CD8-positive, alpha-beta memory T cell (primary cell): Measurements from ENCODE around the gene CLIC6. TPM values are rescaled to one million over a fixed set of nuclear protein-coding genes. Genes with fewer than 3 reads are reported as not detected.
"Not testable (repeated sequence)": the region's sequence is repeated elsewhere in the genome, so short reads cannot be mapped to it uniquely, and the experiment has no call there.

Source experiments
- CTCF ChIA-PET: fragments of 350-600 bp; sonication (Branson Sonifier 250); formaldehyde crosslinking; loops from one replicate; lab custom pipeline; 2021; ENCODE audit warnings: antibody characterized with exemption; lab: Charles Lee
- POLR2A ChIA-PET: fragments of 350-600 bp; sonication (Branson Sonifier 250); formaldehyde crosslinking; loops from one replicate; lab custom pipeline; 2021; ENCODE audit warnings: antibody characterized with exemption; lab: Charles Lee
- DNase-seq, 5 donors: peaks; one replicate each; pipeline versions ENCODE4 v3.0.0 to v3.0.0-alpha.2; 2020 to 2022; ENCODE audit warnings: mixed read lengths in 1 of 5
- H3K27ac ChIP-seq: one replicate; pipeline ENCODE4 v1.7.0; 2013; ENCODE audit warnings: low read depth, mild to moderate bottlenecking, low read length, moderate library complexity
- H3K27me3 ChIP-seq: 2 replicates; pipeline ENCODE4 v1.7.0; 2013; ENCODE audit warnings: low read length, mild to moderate bottlenecking; ENCODE audit not compliant: insufficient read depth, poor library complexity, severe bottlenecking
- H3K36me3 ChIP-seq: 2 replicates; pipeline ENCODE4 v1.7.0; 2013; ENCODE audit warnings: mild to moderate bottlenecking, low read length, moderate library complexity; ENCODE audit not compliant: insufficient read depth
- H3K4me1 ChIP-seq: 2 replicates; pipeline ENCODE4 v1.7.0; 2013; ENCODE audit warnings: mild to moderate bottlenecking, low read length, moderate library complexity; ENCODE audit not compliant: insufficient read depth
- H3K4me3 ChIP-seq: 2 replicates; pipeline ENCODE4 v1.7.0; 2013; ENCODE audit warnings: mild to moderate bottlenecking, low read length
- H3K9me3 ChIP-seq: 2 replicates; pipeline ENCODE4 v1.7.0; 2013; ENCODE audit warnings: mild to moderate bottlenecking, low read length
- H3K27ac Mint-ChIP-seq, 8 donors: one replicate each; pipeline ENCODE4 v1.8.0; 2020 to 2021; ENCODE audit warnings: mixed read lengths in 8 of 8, mild to moderate bottlenecking in 6 of 8, inconsistent platforms in 3 of 8, moderate library complexity in 3 of 8
- H3K27me3 Mint-ChIP-seq, 2 donors: one replicate each; pipeline ENCODE4 v1.8.0; 2020 to 2021; ENCODE audit warnings: mixed read lengths in 2 of 2, mild to moderate bottlenecking in 1 of 2, moderate library complexity in 1 of 2
- H3K36me3 Mint-ChIP-seq, 3 donors: one replicate each; pipeline ENCODE4 v1.8.0; 2020 to 2021; ENCODE audit warnings: mixed read lengths in 3 of 3, inconsistent platforms in 1 of 3, mild to moderate bottlenecking in 1 of 3
- H3K4me1 Mint-ChIP-seq, 3 donors: one replicate each; pipeline ENCODE4 v1.8.0; 2020 to 2021; ENCODE audit warnings: mixed read lengths in 3 of 3, inconsistent platforms in 1 of 3, mild to moderate bottlenecking in 1 of 3
- H3K4me3 Mint-ChIP-seq, 7 donors: one replicate each; pipeline ENCODE4 v1.8.0; 2020 to 2021; ENCODE audit warnings: mixed read lengths in 7 of 7, mild to moderate bottlenecking in 6 of 7, moderate library complexity in 4 of 7, inconsistent platforms in 2 of 7
- H3K9me3 Mint-ChIP-seq, 5 donors: one replicate each; pipeline ENCODE4 v1.8.0; 2020 to 2022; ENCODE audit warnings: mixed read lengths in 5 of 5, mild to moderate bottlenecking in 3 of 5, moderate library complexity in 2 of 5, inconsistent platforms in 1 of 5
- polyA plus RNA-seq: library from polyadenylated mRNA; unstranded; fragments of 300-500 nt; fragmentation: Illumina TruSeq; gene quantifications from one replicate; pipeline ENCODE4 v1.2.3, GENCODE V29; 2021
- total RNA-seq, 2 experiments: library from RNA; stranded (reverse); gene quantifications; one replicate each; pipeline ENCODE4 v1.2.3, GENCODE V29; 2021

The CLIC6 gene
- total and polyA plus RNA-seq, 3 experiments from 2014 or later = 0.08 to 0.44 (median 0.37) TPM

GRCh38 chr21:34706337-34706736 lies 37.5 kb downstream of the CLIC6 start:
- no peak overlapping the region for H3K4me3 ChIP-seq
- peaks cover 16% of the 10 kb centered on the region for H3K4me1 ChIP-seq
- H3K27me3 ChIP-seq = no peaks in the 10 kb centered on the region
- H3K27ac Mint-ChIP-seq = no peak overlapping the region
- H3K9me3 ChIP-seq = no peaks in the 10 kb centered on the region
- H3K9me3 Mint-ChIP-seq = no peaks in the 10 kb centered on the region
- H3K4me1 Mint-ChIP-seq = peaks cover 12 to 25% (median 17%) of the 10 kb centered on the region in 3 donors
- DNase-seq = no peak
- H3K27ac ChIP-seq = no peak overlapping the region
- ChIA-PET CTCF (interaction anchor here (1.4 kb wide), 1 partner anchor 12 kb away, joined by 6 read pairs; no protein-coding TSS in a partner anchor), POLR2A (no interaction called here)
- H3K4me3 Mint-ChIP-seq = no peak overlapping the region
- H3K27me3 Mint-ChIP-seq = peaks cover 8 to 18% of the 10 kb centered on the region in 2 donors
- no peaks in the 10 kb centered on the region for H3K36me3 ChIP-seq
- H3K36me3 Mint-ChIP-seq = peaks cover 0 to 1% (median 0%) of the 10 kb centered on the region in 3 donors

GRCh38 chr21:34707876-34708325 lies 39.1 kb downstream of the CLIC6 start:
- H3K27ac ChIP-seq = no peak overlapping the region
- H3K27me3 Mint-ChIP-seq = peaks cover 12 to 15% of the 10 kb centered on the region in 2 donors
- H3K4me1 Mint-ChIP-seq = peaks cover 12 to 25% (median 17%) of the 10 kb centered on the region in 3 donors
- no peaks in the 10 kb centered on the region for H3K27me3 ChIP-seq
- peak overlapping the region; percentile 2 for H3K4me3 ChIP-seq
- POLR2A ChIA-PET = no interaction called here
- H3K4me3 Mint-ChIP-seq = peak overlapping the region in 6 of 7 donors; percentile 8 to 73 (median 55)
- no peaks in the 10 kb centered on the region for H3K36me3 ChIP-seq
- no peaks in the 10 kb centered on the region for H3K9me3 ChIP-seq
- peak overlapping the region in 7 of 8 donors; percentile 24 to 83 (median 62) for H3K27ac Mint-ChIP-seq
- H3K4me1 ChIP-seq = peaks cover 16% of the 10 kb centered on the region
- H3K36me3 Mint-ChIP-seq = peaks cover 0 to 3% (median 0%) of the 10 kb centered on the region in 3 donors
- CTCF ChIA-PET = interaction anchor here (1.3 to 2.2 kb wide), 2 partner anchors 15 to 38 kb away, joined by 3 to 8 read pairs; no protein-coding TSS in a partner anchor
- DNase-seq = peak in 2 of 5 donors; percentile 16 to 50
- no peaks in the 10 kb centered on the region for H3K9me3 Mint-ChIP-seq

- Mint-ChIP-seq H3K27me3 (peaks cover 15 to 23% of the 10 kb centered on the region in 2 donors), H3K9me3 (no peaks in the 10 kb centered on the region), H3K27ac (peak overlapping the region in 1 of 8 donors; percentile 21), H3K4me1 (peaks cover 0 to 8% (median under 1%) of the 10 kb centered on the region in 3 donors), H3K4me3 (no peak overlapping the region), H3K36me3 (peaks cover 0 to 3% (median 0%) of the 10 kb centered on the region in 3 donors)
- ChIA-PET POLR2A (no interaction called here), CTCF (no interaction called here)
- H3K4me3 ChIP-seq = no peak overlapping the region
- no peaks in the 10 kb centered on the region for H3K9me3 ChIP-seq
- H3K27ac ChIP-seq = no peak overlapping the region
- no peak for DNase-seq
- H3K4me1 ChIP-seq = peaks cover under 1% of the 10 kb centered on the region
- H3K27me3 ChIP-seq = no peaks in the 10 kb centered on the region
- H3K36me3 ChIP-seq = no peaks in the 10 kb centered on the region
These were observed 44.8 kb downstream of the CLIC6 start for GRCh38 chr21:34713621-34714020.

- no peak for DNase-seq
- no peaks in the 10 kb centered on the region for H3K27me3 ChIP-seq
- H3K9me3 ChIP-seq = no peaks in the 10 kb centered on the region
- H3K4me3 ChIP-seq = no peak overlapping the region
- Mint-ChIP-seq H3K4me3 (no peak overlapping the region), H3K4me1 (no peaks in the 10 kb centered on the region), H3K27me3 (peaks cover 10 to 23% of the 10 kb centered on the region in 2 donors), H3K27ac (no peak overlapping the region), H3K36me3 (peaks cover 0 to 3% (median 0%) of the 10 kb centered on the region in 3 donors), H3K9me3 (no peaks in the 10 kb centered on the region)
- no peaks in the 10 kb centered on the region for H3K4me1 ChIP-seq
- no peaks in the 10 kb centered on the region for H3K36me3 ChIP-seq
- ChIA-PET POLR2A (no interaction called here), CTCF (no interaction called here)
- H3K27ac ChIP-seq = no peak overlapping the region
These were observed 46.7 kb downstream of the CLIC6 start for GRCh38 chr21:34715518-34715917.

GRCh38 chr21:34715985-34716596 lies 47.3 kb downstream of the CLIC6 start:
- Histone ChIP-seq H3K4me1 (no peaks in the 10 kb centered on the region), H3K27me3 (no peaks in the 10 kb centered on the region), H3K4me3 (no peak overlapping the region), H3K9me3 (no peaks in the 10 kb centered on the region), H3K36me3 (no peaks in the 10 kb centered on the region), H3K27ac (no peak overlapping the region)
- no peak overlapping the region for H3K4me3 Mint-ChIP-seq
- no peaks in the 10 kb centered on the region for H3K9me3 Mint-ChIP-seq
- DNase-seq = no peak
- H3K36me3 Mint-ChIP-seq = peaks cover 0 to 2% (median 0%) of the 10 kb centered on the region in 3 donors
- H3K27ac Mint-ChIP-seq = no peak overlapping the region
- H3K27me3 Mint-ChIP-seq = peaks cover 10 to 23% of the 10 kb centered on the region in 2 donors
- CTCF ChIA-PET = no interaction called here
- POLR2A ChIA-PET = no interaction called here
- H3K4me1 Mint-ChIP-seq = no peaks in the 10 kb centered on the region

GRCh38 chr21:34718529-34718928 lies 49.7 kb downstream of the CLIC6 start:
- H3K27me3 ChIP-seq, H3K9me3 Mint-ChIP-seq, H3K4me1 ChIP-seq, H3K36me3 ChIP-seq, H3K27ac ChIP-seq, POLR2A ChIA-PET, H3K4me1 Mint-ChIP-seq, H3K27ac Mint-ChIP-seq, DNase-seq, H3K36me3 Mint-ChIP-seq, H3K4me3 ChIP-seq, H3K9me3 ChIP-seq, CTCF ChIA-PET, H3K4me3 Mint-ChIP-seq: not testable (repeated sequence)
- peaks cover 9 to 11% of the 10 kb centered on the region in 2 donors for H3K27me3 Mint-ChIP-seq

GRCh38 chr21:34722684-34723300 lies 54.0 kb downstream of the CLIC6 start:
- Mint-ChIP-seq H3K4me3 (no peak overlapping the region), H3K27me3 (peaks cover 6 to 21% of the 10 kb centered on the region in 2 donors), H3K36me3 (no peaks in the 10 kb centered on the region), H3K4me1 (no peaks in the 10 kb centered on the region), H3K9me3 (no peaks in the 10 kb centered on the region), H3K27ac (no peak overlapping the region)
- no peaks in the 10 kb centered on the region for H3K27me3 ChIP-seq
- POLR2A ChIA-PET = no interaction called here
- H3K4me1 ChIP-seq = no peaks in the 10 kb centered on the region
- no peaks in the 10 kb centered on the region for H3K9me3 ChIP-seq
- peak in 3 of 5 donors; percentile 16 to 51 (median 17) for DNase-seq
- no peaks in the 10 kb centered on the region for H3K36me3 ChIP-seq
- H3K27ac ChIP-seq = no peak overlapping the region
- no peak overlapping the region for H3K4me3 ChIP-seq
- CTCF ChIA-PET = interaction anchor here (0.9 to 1.9 kb wide), 3 partner anchors 29 to 1308 kb away, joined by 3 to 4 read pairs (median 3); no protein-coding TSS in a partner anchor
